Upper lobe of left lung (tissue), 4 donors: ENCODE measurements around the gene TSC22D1.

ENCODE experiments used
- CTCF ChIP-seq, 6 experiments: fragments of 450-650 bp in 4 of 6; fragments of 200-600 bp in 2 of 6; sonication (generic) in 2 of 6; IDR thresholded peaks; one replicate each; pipeline ENCODE4 v1.5.1; 2016 to 2019; ENCODE audit warnings: antibody characterized with exemption in 6 of 6
- EP300 ChIP-seq, 4 donors: sonication (generic); formaldehyde crosslinking; IDR thresholded peaks; one replicate each; pipeline ENCODE4 v1.5.1; 2017; ENCODE audit warnings: antibody characterized with exemption in 4 of 4, control low read depth in 2 of 4
- POLR2A ChIP-seq, 4 donors: fragments of 450-650 bp; IDR thresholded peaks; one replicate each; pipeline ENCODE4 v1.5.1; 2016 to 2017; ENCODE audit warnings: antibody characterized with exemption in 4 of 4, mild to moderate bottlenecking in 2 of 4
- POLR2AphosphoS5 ChIP-seq, 2 donors: sonication (generic); formaldehyde crosslinking; IDR thresholded peaks; one replicate each; pipeline ENCODE4 v1.5.1; 2017; ENCODE audit warnings: antibody characterized with exemption in 2 of 2

- TF ChIP-seq CTCF (IDR thresholded peaks at IDR 0.05) (no peak), POLR2A (IDR thresholded peaks at IDR 0.05) (no peak), POLR2AphosphoS5 (IDR thresholded peaks at IDR 0.05) (no peak), EP300 (IDR thresholded peaks at IDR 0.05) (no peak)
These were observed 175.4 kb downstream of the TSC22D1 start for GRCh38 chr13:44400736-44401135.
